ENCODE results near the gene PREX1. TPM values are rescaled to one million over a fixed set of nuclear protein-coding genes. Genes with fewer than 3 reads are reported as not detected.

PREX1 gene
- total and polyA plus RNA-seq, 2 of the 4 experiments (the other 2 are of a cell fraction), result 0.67 to 0.72 TPM

- Histone ChIP-seq H2AK5ac (ENCODE audit: low read depth, low read length) (no peak overlapping the region), H2BK15ac (ENCODE audit: low read depth, low read length) (no peak overlapping the region), H2AK9ac (replicated peaks; ENCODE audit: low read depth, low read length, poor library complexity) (no peak overlapping the region), H3K27me3 (ENCODE audit: control insufficient read depth, insufficient read depth, low read length) (peaks cover 21% of the 10 kb centered on the region), H3K9ac (ENCODE audit: low read depth, low read length) (no peak overlapping the region), H2BK5ac (ENCODE audit: low read depth, low read length, poor library complexity, severe bottlenecking) (no peak overlapping the region), H3K9me1 (ENCODE audit: insufficient read depth, low read length) (no peaks in the 10 kb centered on the region), H3K36me3 (ENCODE audit: control insufficient read depth, insufficient read depth, low read length) (no peaks in the 10 kb centered on the region), H4K8ac (ENCODE audit: low read depth in 2 of 2, low read length in 2 of 2) (no peak overlapping the region), H3K56ac (ENCODE audit: extremely low read depth, insufficient read depth, low read length) (no peak overlapping the region), H3K23ac (ENCODE audit: low read depth, low read length) (no peak overlapping the region), H3K27ac (ENCODE audit: insufficient read depth, low read length) (no peak overlapping the region), H3K4me2 (ENCODE audit: low read depth, low read length) (no peak overlapping the region), H2AFZ (replicated peaks; ENCODE audit: low read length, poor library complexity) (no peak overlapping the region), H3K9me3 (ENCODE audit: control insufficient read depth, insufficient read depth, low read length) (no peaks in the 10 kb centered on the region), H3K18ac (ENCODE audit: low read depth, low read length) (no peak overlapping the region), H4K5ac (ENCODE audit: low read depth, low read length) (no peak overlapping the region), H4K91ac (ENCODE audit: insufficient read depth, low read depth, low read length) (no peak overlapping the region), H4K20me1 (ENCODE audit: insufficient read depth, low read length) (no peaks in the 10 kb centered on the region), H3K4me1 (ENCODE audit: control insufficient read depth, insufficient read depth, low read length) (no peaks in the 10 kb centered on the region), H3K79me1 (ENCODE audit: low read depth in 1 of 2, low read length in 2 of 2) (no peaks in the 10 kb centered on the region), H3K14ac (replicated peaks; ENCODE audit: low read depth, low read length) (no peak overlapping the region), H2BK20ac (ENCODE audit: low read depth, low read length) (no peak overlapping the region), H3K4ac (ENCODE audit: low read depth, low read length) (no peak overlapping the region), H2BK120ac (ENCODE audit: low read depth, low read length) (no peak overlapping the region), H3K4me3 (ENCODE audit: insufficient read depth, low read depth, low read length) (no peak overlapping the region)
- dilution Hi-C loops (cut with HindIII; ENCODE audit: low sequenced_read_pairs, unreplicated experiment) (no loop called here), intact Hi-C loops (cut with micrococcal nuclease) (no loop called here), in situ Hi-C loops (cut with MboI; ENCODE audit: low sequenced_read_pairs) (loop anchor here (5.0 kb wide), 1 partner anchor 944 kb away; no protein-coding TSS in a partner anchor)
- no peak for DNase-seq
- CTCF ChIA-PET, result no interaction called here
- WGBS, 2 experiments (ENCODE audit: extremely low coverage in 2 of 2, insufficient read length in 1 of 2), result no CpG with 5 or more reads among the region's 3 CpGs
- TF ChIP-seq USF2 (IDR thresholded peaks at IDR 0.05; ENCODE audit: low read depth, low read length) (no peak), MAFK (IDR thresholded peaks at IDR 0.05; ENCODE audit: low read depth, low read length) (no peak), RFX5 (IDR thresholded peaks at IDR 0.05; ENCODE audit: low read depth, low read length) (no peak)
- BruUV-seq (replicated peaks), result no TSS peak
- POLR2A ChIA-PET (ENCODE audit: unreplicated experiment), result no interaction called here
- no peak for ATAC-seq (ENCODE audit: low read depth)
These were observed 211.9 kb downstream of the PREX1 start for GRCh38 chr20:48615871-48616270.
